ENCODE results near the gene CDC42.
"Not testable (repeated sequence)": the region's sequence is repeated elsewhere in the genome, so short reads cannot be mapped to it uniquely, and the experiment has no call there.

The CDC42 gene

GRCh38 chr1:22030473-22030872 is 22.0 kb upstream of the CDC42 start:
- no peak for TF ChIP-seq CTCF (IDR thresholded peaks at IDR 0.05; ENCODE audit: control insufficient read depth, insufficient read depth, low read depth, low read length, missing control alignments)
- H3K4me3 ChIP-seq (ENCODE audit: control insufficient read depth, low read depth, low read length), result no peak overlapping the region
- DNase-seq (ENCODE audit: low read depth), result no peak

- no peak for TF ChIP-seq CTCF (IDR thresholded peaks at IDR 0.05; ENCODE audit: control insufficient read depth, insufficient read depth, low read depth, low read length, missing control alignments)
- H3K4me3 ChIP-seq (ENCODE audit: control insufficient read depth, low read depth, low read length), result no peak overlapping the region
- no peak for DNase-seq (ENCODE audit: low read depth)
Observed at GRCh38 chr1:22031214-22031962, 21.1 kb upstream of the CDC42 start.

- not testable (repeated sequence) for DNase-seq (ENCODE audit: low read depth); H3K4me3 ChIP-seq (ENCODE audit: control insufficient read depth, low read depth, low read length)
Observed at GRCh38 chr1:22034834-22035233, 17.7 kb upstream of the CDC42 start.

GRCh38 chr1:22037520-22037919 is 15.0 kb upstream of the CDC42 start:
- no peak overlapping the region for H3K4me3 ChIP-seq (ENCODE audit: control insufficient read depth, low read depth, low read length)
- no peak for DNase-seq (ENCODE audit: low read depth)
- TF ChIP-seq CTCF (IDR thresholded peaks at IDR 0.05; ENCODE audit: control insufficient read depth, insufficient read depth, low read depth, low read length, missing control alignments), result no peak

GRCh38 chr1:22038036-22038435 is 14.5 kb upstream of the CDC42 start:
- DNase-seq (ENCODE audit: low read depth), result no peak
- no peak for TF ChIP-seq CTCF (IDR thresholded peaks at IDR 0.05; ENCODE audit: control insufficient read depth, insufficient read depth, low read depth, low read length, missing control alignments)
- no peak overlapping the region for H3K4me3 ChIP-seq (ENCODE audit: control insufficient read depth, low read depth, low read length)

- H3K4me3 ChIP-seq (ENCODE audit: control insufficient read depth, low read depth, low read length), result no peak overlapping the region
- no peak for DNase-seq (ENCODE audit: low read depth)
- TF ChIP-seq CTCF (IDR thresholded peaks at IDR 0.05; ENCODE audit: control insufficient read depth, insufficient read depth, low read depth, low read length, missing control alignments), result no peak
Observed at GRCh38 chr1:22039594-22040285, 12.8 kb upstream of the CDC42 start.

GRCh38 chr1:22040286-22040623 is 12.3 kb upstream of the CDC42 start:
- no peak overlapping the region for H3K4me3 ChIP-seq (ENCODE audit: control insufficient read depth, low read depth, low read length)
- no peak for DNase-seq (ENCODE audit: low read depth)
- TF ChIP-seq CTCF (IDR thresholded peaks at IDR 0.05; ENCODE audit: control insufficient read depth, insufficient read depth, low read depth, low read length, missing control alignments), result no peak

Data from AG09309 (cell line).